Measurements from ENCODE around the gene MTIF2. TPM values are rescaled to one million over a fixed set of nuclear protein-coding genes. Genes with fewer than 3 reads are reported as not detected.
A peak's percentile ranks its signal among the peaks of the same experiment; 100 is the strongest.

The MTIF2 gene, protein sequence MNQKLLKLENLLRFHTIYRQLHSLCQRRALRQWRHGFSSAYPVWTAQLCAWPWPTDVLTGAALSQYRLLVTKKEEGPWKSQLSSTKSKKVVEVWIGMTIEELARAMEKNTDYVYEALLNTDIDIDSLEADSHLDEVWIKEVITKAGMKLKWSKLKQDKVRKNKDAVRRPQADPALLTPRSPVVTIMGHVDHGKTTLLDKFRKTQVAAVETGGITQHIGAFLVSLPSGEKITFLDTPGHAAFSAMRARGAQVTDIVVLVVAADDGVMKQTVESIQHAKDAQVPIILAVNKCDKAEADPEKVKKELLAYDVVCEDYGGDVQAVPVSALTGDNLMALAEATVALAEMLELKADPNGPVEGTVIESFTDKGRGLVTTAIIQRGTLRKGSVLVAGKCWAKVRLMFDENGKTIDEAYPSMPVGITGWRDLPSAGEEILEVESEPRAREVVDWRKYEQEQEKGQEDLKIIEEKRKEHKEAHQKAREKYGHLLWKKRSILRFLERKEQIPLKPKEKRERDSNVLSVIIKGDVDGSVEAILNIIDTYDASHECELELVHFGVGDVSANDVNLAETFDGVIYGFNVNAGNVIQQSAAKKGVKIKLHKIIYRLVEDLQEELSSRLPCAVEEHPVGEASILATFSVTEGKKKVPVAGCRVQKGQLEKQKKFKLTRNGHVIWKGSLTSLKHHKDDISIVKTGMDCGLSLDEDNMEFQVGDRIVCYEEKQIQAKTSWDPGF
- total RNA-seq (22.0 TPM), polyA plus RNA-seq (ENCODE audit: insufficient read depth in 1 of 8, insufficient read length in 8 of 8, low replicate concordance in 1 of 8) (10 to 100 TPM; 17.0 to 23.4 (median 19.9) TPM)
- long read RNA-seq, donor 1, partial matches to known transcripts = 0 of 1 reads
- long read RNA-seq, donor 1, other reads (novel, unspliced or antisense) = 0 of 1 reads
- long read RNA-seq, donor 2, partial matches to known transcripts = 0 of 1 reads
- long read RNA-seq, donor 2, other reads (novel, unspliced or antisense) = 0 of 1 reads
- long read RNA-seq, donor 3, partial matches to known transcripts = 0 of 1 reads
- long read RNA-seq, donor 3, other reads (novel, unspliced or antisense) = 0 of 1 reads
- long read RNA-seq, donor 4, partial matches to known transcripts = 0 of 2 reads
- long read RNA-seq, donor 4, other reads (novel, unspliced or antisense) = 0 of 2 reads
- long read RNA-seq, donor 5, partial matches to known transcripts = 20 of 23 reads
- long read RNA-seq, donor 5, other reads (novel, unspliced or antisense) = 0 of 23 reads
- long read RNA-seq, donor 6, partial matches to known transcripts = 7 of 7 reads
- long read RNA-seq, donor 6, other reads (novel, unspliced or antisense) = 0 of 7 reads
- long read RNA-seq, donor 7 = 0 reads
- long read RNA-seq, donor 8, partial matches to known transcripts = 0 of 3 reads
- long read RNA-seq, donor 8, other reads (novel, unspliced or antisense) = 0 of 3 reads
- long read RNA-seq, donor 9, partial matches to known transcripts = 10 of 10 reads
- long read RNA-seq, donor 9, other reads (novel, unspliced or antisense) = 0 of 10 reads
- long read RNA-seq, donor 10, partial matches to known transcripts = 6 of 8 reads
- long read RNA-seq, donor 10, other reads (novel, unspliced or antisense) = 0 of 8 reads
- long read RNA-seq, donor 11, partial matches to known transcripts = 6 of 12 reads
- long read RNA-seq, donor 11, other reads (novel, unspliced or antisense) = 0 of 12 reads

GRCh38 chr2:55268907-55269644, at the start of gene MTIF2:
Gene MTIF2 (minus strand): TSS chr2:55269231. CDS start chr2:55263858, 5,373 bp downstream.
- H3K27me3 ChIP-seq (ENCODE audit: control insufficient read depth, insufficient read depth, low read length) = no peaks in the 10 kb centered on the region
- peaks cover 10% of the 10 kb centered on the region for H3K4me1 ChIP-seq (ENCODE audit: control insufficient read depth, insufficient read depth, low read length)
- 0% methylated on average over 42 of the region's 43 CpGs for WGBS (ENCODE audit: insufficient coverage)
- H3K4me3 ChIP-seq (ENCODE audit: low read length) = peak within 1 kb of the TSS; percentile 58
- H3K9me3 ChIP-seq (replicated peaks; ENCODE audit: control insufficient read depth, low read depth, low read length) = no peaks in the 10 kb centered on the region
- peak within 1 kb of the TSS; percentile 92 for H3K27ac ChIP-seq (ENCODE audit: low read length)
- peak; percentile 98 for DNase-seq
- H3K36me3 ChIP-seq (ENCODE audit: control insufficient read depth, insufficient read depth, low read length) = peaks cover 3% of the 10 kb centered on the region

DNA sequence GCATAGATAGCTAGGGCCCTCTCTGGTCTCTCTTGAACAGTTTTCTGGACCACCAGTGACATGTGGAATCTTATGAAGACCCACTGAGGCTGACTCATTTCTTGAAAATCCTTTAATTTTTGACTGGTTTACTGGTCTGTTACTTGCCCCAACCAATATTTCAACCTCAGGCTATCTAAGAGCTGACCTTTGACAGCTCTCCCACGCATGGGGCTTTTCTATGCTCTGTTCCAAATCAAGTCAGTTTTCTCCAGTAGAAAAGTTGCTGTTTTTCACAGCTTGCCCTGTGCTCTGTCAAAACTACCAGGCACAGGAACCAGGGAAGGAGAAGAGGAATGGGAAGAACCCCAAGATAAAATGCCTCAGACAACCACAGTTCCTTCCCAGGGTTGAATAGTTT, 46.0 kb upstream of the MTIF2 start:
- no CpG with 5 or more reads among the region's 1 CpG for WGBS (ENCODE audit: insufficient coverage)
- Histone ChIP-seq H3K27ac (ENCODE audit: low read length) (no peak overlapping the region), H3K9me3 (replicated peaks; ENCODE audit: control insufficient read depth, low read depth, low read length) (no peaks in the 10 kb centered on the region), H3K4me1 (ENCODE audit: control insufficient read depth, insufficient read depth, low read length) (no peaks in the 10 kb centered on the region), H3K4me3 (ENCODE audit: low read length) (no peak overlapping the region), H3K36me3 (ENCODE audit: control insufficient read depth, insufficient read depth, low read length) (peaks cover 39% of the 10 kb centered on the region), H3K27me3 (ENCODE audit: control insufficient read depth, insufficient read depth, low read length) (no peaks in the 10 kb centered on the region)
- no peak for DNase-seq

DNA sequence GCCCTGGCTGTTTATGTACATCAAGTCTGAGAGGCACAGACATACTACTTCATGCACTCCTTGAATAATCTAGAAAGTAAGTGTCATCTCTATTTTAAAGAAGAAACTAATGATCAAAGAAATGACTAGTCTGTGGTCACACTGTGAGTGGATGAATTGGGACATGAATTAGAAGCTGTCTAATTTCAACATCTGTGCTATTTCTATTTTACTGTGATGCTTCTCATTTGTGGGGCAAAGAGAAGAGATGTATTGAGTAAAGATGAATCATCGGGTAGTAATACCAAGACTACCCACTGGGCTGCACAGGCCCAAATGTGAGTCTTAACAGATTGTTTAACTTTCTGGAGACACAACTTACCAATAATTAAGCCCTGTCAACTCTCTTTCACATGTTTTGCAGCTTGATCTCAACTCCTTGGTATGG, 42.4 kb upstream of the MTIF2 start:
- DNase-seq = no peak
- Histone ChIP-seq H3K27ac (ENCODE audit: low read length) (no peak overlapping the region), H3K9me3 (replicated peaks; ENCODE audit: control insufficient read depth, low read depth, low read length) (no peaks in the 10 kb centered on the region), H3K4me3 (ENCODE audit: low read length) (no peak overlapping the region), H3K27me3 (ENCODE audit: control insufficient read depth, insufficient read depth, low read length) (no peaks in the 10 kb centered on the region), H3K36me3 (ENCODE audit: control insufficient read depth, insufficient read depth, low read length) (peaks cover 37% of the 10 kb centered on the region), H3K4me1 (ENCODE audit: control insufficient read depth, insufficient read depth, low read length) (no peaks in the 10 kb centered on the region)
- WGBS (ENCODE audit: insufficient coverage) = no CpG with 5 or more reads among the region's 1 CpG

- H3K4me3 ChIP-seq (ENCODE audit: low read length) = no peak overlapping the region
- H3K27me3 ChIP-seq (ENCODE audit: control insufficient read depth, insufficient read depth, low read length) = no peaks in the 10 kb centered on the region
- peak; percentile 8 for DNase-seq
- H3K4me1 ChIP-seq (ENCODE audit: control insufficient read depth, insufficient read depth, low read length) = no peaks in the 10 kb centered on the region
- peaks cover 32% of the 10 kb centered on the region for H3K36me3 ChIP-seq (ENCODE audit: control insufficient read depth, insufficient read depth, low read length)
- H3K9me3 ChIP-seq (replicated peaks; ENCODE audit: control insufficient read depth, low read depth, low read length) = no peaks in the 10 kb centered on the region
- no CpG with 5 or more reads among the region's 2 CpGs for WGBS (ENCODE audit: insufficient coverage)
- no peak overlapping the region for H3K27ac ChIP-seq (ENCODE audit: low read length)
Measured at GRCh38 chr2:55309446-55309845, 40.4 kb upstream of the MTIF2 start.

DNA sequence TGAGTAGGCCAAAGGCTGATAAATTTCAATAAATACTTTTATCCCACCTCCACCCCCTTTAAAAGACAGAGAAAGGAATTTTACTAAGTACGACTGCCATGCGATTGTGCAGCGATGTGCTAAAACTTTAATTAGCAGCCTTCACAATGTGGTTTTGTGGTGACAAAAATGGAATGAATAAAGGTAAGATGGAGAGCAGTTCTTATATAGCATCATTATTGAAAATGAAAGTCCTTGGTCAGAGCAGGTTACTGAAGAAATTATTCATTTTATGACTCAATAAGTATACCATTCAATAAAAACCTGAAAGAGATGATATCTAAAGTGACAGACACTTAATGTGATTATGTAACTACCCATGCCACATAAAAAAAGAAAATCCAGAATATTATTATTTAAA, 33.2 kb upstream of the MTIF2 start:
- Histone ChIP-seq H3K4me1 (ENCODE audit: control insufficient read depth, insufficient read depth, low read length) (no peaks in the 10 kb centered on the region), H3K36me3 (ENCODE audit: control insufficient read depth, insufficient read depth, low read length) (peaks cover 15% of the 10 kb centered on the region), H3K4me3 (ENCODE audit: low read length) (no peak overlapping the region), H3K9me3 (replicated peaks; ENCODE audit: control insufficient read depth, low read depth, low read length) (no peaks in the 10 kb centered on the region), H3K27me3 (ENCODE audit: control insufficient read depth, insufficient read depth, low read length) (no peaks in the 10 kb centered on the region), H3K27ac (ENCODE audit: low read length) (no peak overlapping the region)
- no CpG with 5 or more reads among the region's 3 CpGs for WGBS (ENCODE audit: insufficient coverage)
- DNase-seq = no peak

DNA sequence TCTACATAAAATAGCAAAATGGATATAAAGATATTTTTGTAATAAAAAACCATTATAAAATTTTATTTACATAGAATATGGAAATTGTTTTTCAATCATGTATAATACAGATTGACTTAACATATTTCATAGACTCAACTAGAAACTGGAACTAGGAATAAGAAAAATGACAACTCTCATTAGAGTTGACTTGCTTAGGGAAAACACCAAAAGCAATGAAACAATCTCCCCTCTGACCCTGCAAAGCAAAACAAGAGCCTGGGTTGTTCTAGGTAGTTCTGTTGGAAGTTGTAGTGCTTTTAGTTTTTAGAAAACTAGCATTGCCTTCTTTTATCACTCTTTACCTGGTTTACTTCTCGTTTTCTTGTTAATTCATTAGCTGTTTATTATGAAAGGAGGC, 32.2 kb upstream of the MTIF2 start:
- Histone ChIP-seq H3K27ac (ENCODE audit: low read length) (no peak overlapping the region), H3K4me3 (ENCODE audit: low read length) (no peak overlapping the region), H3K9me3 (replicated peaks; ENCODE audit: control insufficient read depth, low read depth, low read length) (no peaks in the 10 kb centered on the region), H3K27me3 (ENCODE audit: control insufficient read depth, insufficient read depth, low read length) (no peaks in the 10 kb centered on the region), H3K36me3 (ENCODE audit: control insufficient read depth, insufficient read depth, low read length) (peaks cover 13% of the 10 kb centered on the region), H3K4me1 (ENCODE audit: control insufficient read depth, insufficient read depth, low read length) (no peaks in the 10 kb centered on the region)
- no peak for DNase-seq
- no CpG with 5 or more reads among the region's 1 CpG for WGBS (ENCODE audit: insufficient coverage)

DNA sequence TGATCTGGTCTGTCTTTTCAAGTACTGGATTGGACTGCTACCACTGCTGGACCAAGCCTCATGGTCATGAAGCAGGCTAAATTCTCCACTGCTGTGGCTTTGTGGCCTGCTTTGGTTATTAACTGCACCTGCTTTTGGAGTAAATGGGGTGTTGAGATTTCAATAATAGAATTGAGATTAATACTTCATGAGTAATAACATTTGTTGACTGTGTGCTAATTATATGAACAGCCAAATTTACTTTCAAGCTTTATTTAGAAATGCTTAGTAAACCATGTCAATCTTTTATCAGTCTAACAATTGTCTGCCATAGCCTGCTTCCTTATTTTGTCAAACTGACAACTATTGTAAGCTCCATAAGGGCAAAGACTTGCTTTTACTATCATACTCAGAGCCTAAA, 27.4 kb upstream of the MTIF2 start:
- H3K9me3 ChIP-seq (replicated peaks; ENCODE audit: control insufficient read depth, low read depth, low read length) = no peaks in the 10 kb centered on the region
- H3K27ac ChIP-seq (ENCODE audit: low read length) = no peak overlapping the region
- peaks cover 21% of the 10 kb centered on the region for H3K36me3 ChIP-seq (ENCODE audit: control insufficient read depth, insufficient read depth, low read length)

DNA sequence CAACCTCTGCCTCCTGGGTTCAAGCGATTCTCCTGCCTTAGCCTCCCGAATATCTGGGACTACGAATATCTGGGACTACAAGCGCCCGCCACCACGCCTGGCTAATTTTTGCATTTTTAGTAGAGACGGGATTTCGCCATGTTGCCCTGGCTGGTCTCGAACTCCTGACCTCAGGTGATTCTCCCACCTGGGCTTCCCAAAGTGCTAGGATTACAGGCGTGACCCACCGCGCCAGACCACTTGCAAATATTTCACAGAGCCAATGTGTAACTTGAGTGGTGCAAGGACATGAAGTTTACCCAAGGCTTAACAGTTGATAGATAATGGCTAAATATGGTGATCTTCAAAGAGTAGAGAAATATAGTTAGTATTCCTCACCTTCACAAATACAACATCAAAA, 14.1 kb upstream of the MTIF2 start:
- H3K36me3 ChIP-seq (ENCODE audit: control insufficient read depth, insufficient read depth, low read length) = peaks cover 4% of the 10 kb centered on the region
- no peak overlapping the region for H3K4me3 ChIP-seq (ENCODE audit: low read length)
- no peak overlapping the region for H3K27ac ChIP-seq (ENCODE audit: low read length)
- peaks cover 7% of the 10 kb centered on the region for H3K27me3 ChIP-seq (ENCODE audit: control insufficient read depth, insufficient read depth, low read length)
- 98% methylated on average over 9 of the region's 12 CpGs for WGBS (ENCODE audit: insufficient coverage)
- H3K4me1 ChIP-seq (ENCODE audit: control insufficient read depth, insufficient read depth, low read length) = peaks cover 6% of the 10 kb centered on the region
- no peaks in the 10 kb centered on the region for H3K9me3 ChIP-seq (replicated peaks; ENCODE audit: control insufficient read depth, low read depth, low read length)
- no peak for DNase-seq

More for the DNA sequence above, 27.4 kb upstream of the MTIF2 start:
- DNase-seq = no peak
- no peak overlapping the region for H3K4me3 ChIP-seq (ENCODE audit: low read length)
- H3K27me3 ChIP-seq (ENCODE audit: control insufficient read depth, insufficient read depth, low read length) = no peaks in the 10 kb centered on the region
- no peaks in the 10 kb centered on the region for H3K4me1 ChIP-seq (ENCODE audit: control insufficient read depth, insufficient read depth, low read length)
